Measurements from ENCODE around the gene EGR1.

EGR1 gene

DNA sequence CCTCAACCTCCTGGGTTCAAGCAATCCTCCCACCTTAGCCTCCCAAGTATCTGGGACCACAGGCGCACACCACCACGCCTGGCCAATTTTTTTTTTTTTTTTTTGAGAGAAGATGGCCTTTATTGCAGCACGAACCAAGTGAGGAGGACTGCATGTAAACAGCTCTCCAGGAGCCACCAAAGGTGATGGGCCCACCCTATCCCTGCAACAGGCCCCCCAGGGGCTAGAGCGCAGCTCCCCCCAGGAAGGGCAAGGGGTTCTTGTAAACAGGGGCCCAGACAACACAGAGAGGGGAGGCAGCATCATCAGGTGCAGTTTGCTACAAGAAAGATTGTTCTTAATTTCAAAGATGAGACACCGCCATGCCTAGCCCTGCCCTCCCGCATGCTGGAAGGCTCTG lies 12.6 kb upstream of the EGR1 start:
- DNase-seq (ENCODE audit: low read depth in 3 of 3) = no peak

- no peak for DNase-seq (ENCODE audit: low read depth in 3 of 3)
These were observed 11.7 kb upstream of the EGR1 start for GRCh38 chr5:138453590-138453989.

- DNase-seq (ENCODE audit: low read depth in 3 of 3) = no peak
These were observed 11.2 kb upstream of the EGR1 start for GRCh38 chr5:138454121-138454520.

DNA sequence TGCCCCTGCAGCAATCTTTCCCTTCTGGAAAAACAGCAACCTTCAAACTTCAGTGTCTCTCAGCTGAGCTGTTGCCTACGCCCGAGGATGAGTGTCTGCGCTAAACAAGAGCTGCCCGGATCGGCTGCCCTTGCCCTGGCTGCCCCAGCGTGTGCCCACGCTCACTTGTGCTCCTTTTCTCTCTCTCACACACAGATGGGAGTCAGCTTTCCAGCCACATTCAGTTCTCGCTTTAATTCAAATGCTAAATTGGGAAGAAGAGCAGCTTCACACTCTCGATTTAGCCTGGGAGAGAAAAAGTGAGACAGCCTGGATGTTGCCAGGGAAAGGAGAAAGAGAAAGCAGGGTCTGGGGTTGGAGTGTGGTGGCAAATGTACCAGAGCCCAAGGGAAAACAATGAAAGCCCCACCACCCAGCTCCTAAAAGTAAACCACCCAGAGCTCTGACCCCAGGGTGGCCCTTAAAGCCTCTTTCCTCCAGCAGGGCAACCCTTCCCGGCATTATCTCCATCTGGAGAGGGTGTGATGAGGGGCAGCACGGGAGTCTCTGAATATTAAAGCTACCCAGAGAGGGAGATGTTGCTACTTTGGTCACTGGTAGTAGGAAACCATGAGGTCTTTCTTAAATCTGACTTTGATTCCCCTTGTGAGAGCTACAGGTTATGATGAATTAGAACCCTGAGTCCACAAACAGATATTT lies 9.9 kb upstream of the EGR1 start:
- no peak for DNase-seq (ENCODE audit: low read depth in 3 of 3)

DNA sequence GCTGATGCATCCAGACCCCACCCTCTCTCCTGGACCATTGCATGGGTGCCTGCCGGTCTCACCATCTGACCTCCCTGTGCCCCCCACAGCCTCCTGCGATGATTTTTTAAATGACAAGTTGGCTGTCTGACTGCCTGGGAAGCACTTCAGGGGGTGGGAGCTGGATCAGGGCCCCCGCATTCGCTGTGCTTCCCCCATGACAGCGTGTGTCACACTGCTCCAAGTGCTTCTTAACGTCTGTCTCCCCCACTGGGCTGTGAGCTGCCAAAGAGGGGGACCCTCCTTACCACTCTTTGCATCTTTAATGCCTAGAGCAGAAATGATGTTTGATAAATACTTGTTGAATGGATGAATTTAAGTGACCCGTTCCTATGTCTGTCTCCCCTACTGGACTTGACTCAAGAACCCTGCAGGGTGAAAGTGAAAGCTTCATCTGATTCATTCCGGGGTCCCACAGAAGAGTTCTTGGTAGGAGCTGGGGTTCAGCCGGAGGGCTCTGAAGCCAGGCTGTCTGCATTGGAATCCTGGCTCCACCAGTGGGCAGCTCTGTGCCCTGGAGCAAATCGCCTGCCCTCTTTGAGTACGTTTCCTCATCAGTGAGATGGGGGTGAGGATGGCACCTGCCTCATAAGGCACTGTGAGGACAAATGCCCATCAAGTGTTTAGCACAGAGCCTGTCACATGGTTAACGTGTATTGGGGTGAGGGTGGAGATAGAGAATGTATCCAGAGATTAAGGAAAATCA lies 7.6 kb upstream of the EGR1 start:
- no peak for DNase-seq (ENCODE audit: low read depth in 3 of 3)

- DNase-seq (ENCODE audit: low read depth in 3 of 3) = no peak
These were observed 6.9 kb upstream of the EGR1 start for GRCh38 chr5:138458384-138458783.

- DNase-seq (ENCODE audit: low read depth in 3 of 3) = no peak
These were observed 6.4 kb upstream of the EGR1 start for GRCh38 chr5:138458856-138459255.

DNA sequence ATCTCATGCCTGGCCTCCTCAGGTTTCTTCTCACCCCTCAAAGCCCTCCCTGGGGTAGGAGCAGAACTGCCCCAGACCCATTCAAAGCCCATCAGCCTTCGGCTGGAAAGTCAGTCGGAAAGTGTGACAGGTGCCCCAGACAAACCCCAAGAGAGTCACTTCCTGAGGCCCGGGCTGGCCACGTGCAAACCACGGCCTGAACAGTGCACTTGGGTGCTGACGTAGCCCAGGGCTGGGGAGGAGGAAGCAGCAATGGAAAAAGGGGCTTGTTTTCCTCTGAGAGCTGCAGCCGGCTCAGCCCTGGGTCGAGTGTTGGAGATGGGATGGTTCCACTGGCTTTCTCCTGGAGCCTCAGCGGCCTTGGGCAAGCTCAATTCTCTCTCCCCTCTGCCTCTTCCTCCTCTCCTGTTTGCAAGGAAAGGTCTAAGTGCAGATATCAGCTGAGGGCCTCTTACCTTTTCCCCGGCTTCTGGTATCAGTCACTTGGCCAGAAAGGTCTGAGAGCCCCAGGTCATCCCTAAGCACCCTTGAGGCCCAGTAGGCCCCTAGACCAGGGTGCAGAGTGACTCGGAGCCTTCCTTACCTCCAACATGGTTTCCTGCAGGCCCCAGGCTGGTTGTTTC lies 5.9 kb upstream of the EGR1 start:
- peak; percentile 72 to 86 (median 81) for DNase-seq (ENCODE audit: low read depth in 3 of 3)

DNA sequence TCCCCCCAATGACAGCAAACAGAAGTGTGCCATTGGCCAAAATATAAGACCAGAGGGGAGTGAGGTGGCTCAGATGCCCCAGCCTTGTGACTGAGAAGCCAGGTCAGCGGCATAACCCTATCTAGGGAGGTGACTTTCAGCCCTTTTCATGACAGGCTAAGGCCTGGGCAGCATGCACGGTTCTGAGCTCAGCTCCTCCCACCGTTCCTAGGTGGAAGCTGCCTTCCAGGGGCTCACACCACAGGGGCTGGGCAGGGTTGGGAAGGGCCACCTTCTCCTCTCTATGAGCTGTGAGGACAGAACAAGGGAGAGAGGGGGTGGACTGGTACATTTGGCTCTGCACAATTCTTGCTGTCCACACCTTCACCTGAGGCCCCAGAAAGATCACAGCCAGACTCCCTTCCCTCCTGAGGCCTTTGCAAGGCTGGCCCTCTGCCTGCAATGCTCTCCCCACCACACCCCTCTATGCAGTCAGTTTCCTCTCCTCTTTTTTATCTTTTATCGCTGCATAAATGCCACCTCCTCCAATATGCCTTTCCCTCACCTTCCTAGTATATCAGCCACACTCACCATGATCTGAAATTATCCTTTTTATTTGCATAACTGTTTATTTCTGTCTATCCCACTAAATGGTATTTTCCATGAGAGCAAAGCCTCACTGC lies 5.1 kb upstream of the EGR1 start:
- DNase-seq (ENCODE audit: low read depth in 3 of 3) = no peak

DNA sequence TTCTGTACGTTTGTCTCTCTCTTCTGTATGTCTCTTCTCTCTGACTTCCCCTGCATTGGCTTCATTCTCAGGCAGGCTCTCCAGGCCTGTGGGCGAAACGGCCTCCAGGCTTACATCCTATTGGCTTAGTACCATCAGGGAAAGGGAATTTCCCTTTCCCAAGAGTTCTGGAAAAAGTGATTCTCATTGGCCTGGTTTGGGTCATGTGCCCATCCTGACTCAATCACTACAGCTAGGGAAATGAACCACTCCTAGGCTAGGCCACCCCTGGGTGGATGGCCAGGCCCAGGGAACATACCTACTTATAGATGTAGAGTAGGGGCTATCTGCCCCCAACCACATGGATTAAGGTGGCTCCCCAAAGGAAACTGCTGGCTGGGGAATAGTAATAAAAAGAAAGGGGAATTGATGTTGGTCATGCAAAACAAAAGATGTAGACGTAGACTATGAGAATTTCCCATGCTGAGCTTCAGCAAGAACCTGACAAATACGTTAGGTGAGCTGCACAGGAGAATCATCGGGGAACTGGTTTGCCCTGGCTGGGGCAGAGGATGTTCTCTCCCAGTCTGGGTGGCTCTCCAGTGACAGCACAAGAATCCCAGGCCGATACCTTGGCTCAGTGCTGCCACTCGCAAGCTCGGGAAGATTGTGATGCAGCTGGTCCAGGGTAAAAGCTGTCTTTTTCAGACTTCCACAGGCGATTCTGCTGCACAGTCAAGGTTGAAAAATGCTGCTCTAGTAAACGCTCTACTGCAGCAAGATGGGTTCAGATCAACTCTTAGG lies 3.7 kb upstream of the EGR1 start:
- no peak for DNase-seq (ENCODE audit: low read depth in 3 of 3)

GRCh38 chr5:138463419-138464007 lies 1.8 kb upstream of the EGR1 start:
- DNase-seq (ENCODE audit: low read depth in 3 of 3) = no peak

- peak; percentile 84 to 91 (median 86) for DNase-seq (ENCODE audit: low read depth in 3 of 3)
These were observed 1.3 kb upstream of the EGR1 start for GRCh38 chr5:138464008-138464387.

- DNase-seq (ENCODE audit: low read depth in 3 of 3) = peak; percentile 95 to 96 (median 95)
These were observed 655 bp upstream of the EGR1 start for GRCh38 chr5:138464388-138465260.

- DNase-seq (ENCODE audit: low read depth in 3 of 3) = no peak
These were observed 1.0 kb downstream of the EGR1 start for GRCh38 chr5:138466125-138466899.

- no peak for DNase-seq (ENCODE audit: low read depth in 3 of 3)
These were observed 1.8 kb downstream of the EGR1 start for GRCh38 chr5:138466900-138467710.

DNA sequence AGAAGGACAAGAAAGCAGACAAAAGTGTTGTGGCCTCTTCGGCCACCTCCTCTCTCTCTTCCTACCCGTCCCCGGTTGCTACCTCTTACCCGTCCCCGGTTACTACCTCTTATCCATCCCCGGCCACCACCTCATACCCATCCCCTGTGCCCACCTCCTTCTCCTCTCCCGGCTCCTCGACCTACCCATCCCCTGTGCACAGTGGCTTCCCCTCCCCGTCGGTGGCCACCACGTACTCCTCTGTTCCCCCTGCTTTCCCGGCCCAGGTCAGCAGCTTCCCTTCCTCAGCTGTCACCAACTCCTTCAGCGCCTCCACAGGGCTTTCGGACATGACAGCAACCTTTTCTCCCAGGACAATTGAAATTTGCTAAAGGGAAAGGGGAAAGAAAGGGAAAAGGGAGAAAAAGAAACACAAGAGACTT lies 2.4 kb downstream of the EGR1 start:
- DNase-seq (ENCODE audit: low read depth in 3 of 3) = no peak

DNA sequence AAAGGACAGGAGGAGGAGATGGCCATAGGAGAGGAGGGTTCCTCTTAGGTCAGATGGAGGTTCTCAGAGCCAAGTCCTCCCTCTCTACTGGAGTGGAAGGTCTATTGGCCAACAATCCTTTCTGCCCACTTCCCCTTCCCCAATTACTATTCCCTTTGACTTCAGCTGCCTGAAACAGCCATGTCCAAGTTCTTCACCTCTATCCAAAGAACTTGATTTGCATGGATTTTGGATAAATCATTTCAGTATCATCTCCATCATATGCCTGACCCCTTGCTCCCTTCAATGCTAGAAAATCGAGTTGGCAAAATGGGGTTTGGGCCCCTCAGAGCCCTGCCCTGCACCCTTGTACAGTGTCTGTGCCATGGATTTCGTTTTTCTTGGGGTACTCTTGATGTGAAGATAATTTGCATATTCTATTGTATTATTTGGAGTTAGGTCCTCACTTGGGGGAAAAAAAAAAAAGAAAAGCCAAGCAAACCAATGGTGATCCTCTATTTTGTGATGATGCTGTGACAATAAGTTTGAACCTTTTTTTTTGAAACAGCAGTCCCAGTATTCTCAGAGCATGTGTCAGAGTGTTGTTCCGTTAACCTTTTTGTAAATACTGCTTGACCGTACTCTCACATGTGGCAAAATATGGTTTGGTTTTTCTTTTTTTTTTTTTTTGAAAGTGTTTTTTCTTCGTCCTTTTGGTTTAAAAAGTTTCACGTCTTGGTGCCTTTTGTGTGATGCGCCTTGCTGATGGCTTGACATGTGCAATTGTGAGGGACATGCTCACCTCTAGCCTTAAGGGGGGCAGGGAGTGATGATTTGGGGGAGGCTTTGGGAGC lies 3.1 kb downstream of the EGR1 start:
- DNase-seq (ENCODE audit: low read depth in 3 of 3) = no peak
